Measurements from ENCODE around the gene HEMGN. TPM values are rescaled to one million over a fixed set of nuclear protein-coding genes. Genes with fewer than 3 reads are reported as not detected.
A peak's percentile ranks its signal among the peaks of the same experiment; 100 is the strongest.

Gene HEMGN
- 1 to 10 TPM; 1.9 to 3.4 TPM for total RNA-seq
- 10 to 100 TPM in 1 of 3 donors, 1 to 10 TPM in 2; 7.6 to 11.0 (median 8.3) TPM for polyA plus RNA-seq
- total RNA-seq, result 0.08 to 5.9 (median 1.4) reads per million in 6 experiments

GRCh38 chr9:97938081-97938644 is at the start of gene HEMGN:
TSS of gene HEMGN (minus strand) at chr9:97938172. CDS start at chr9:97938136, 36 bp downstream.
- DNase-seq (peak in 8 of 10 donors; percentile 15 to 76 (median 60)), ATAC-seq (peak; percentile 97 to 100)
- Mint-ChIP-seq H3K27ac (peak within 1 kb of the TSS; percentile 81 to 94 (median 90)), H3K9me3 (no peaks in the 10 kb centered on the region), H3K4me1 (peaks cover 18 to 50% (median 41%) of the 10 kb centered on the region in 4 donors), H3K36me3 (no peaks in the 10 kb centered on the region), H3K27me3 (no peaks in the 10 kb centered on the region), H3K4me3 (peak within 1 kb of the TSS; percentile 11 to 71 (median 50))
- POLR2A ChIA-PET, result interaction anchor here (0.7 to 1.9 kb wide), 6 partner anchors 9 to 254 kb away, joined by 3 to 8 read pairs (median 6); partner anchors contain the start of genes ANP32B, CORO2A and TRMO

GRCh38 chr9:97987487-97987886 is 49.5 kb upstream of the HEMGN start:
- Mint-ChIP-seq H3K27me3 (no peaks in the 10 kb centered on the region), H3K36me3 (no peaks in the 10 kb centered on the region), H3K4me1 (peaks cover 34 to 72% (median 69%) of the 10 kb centered on the region in 4 donors), H3K4me3 (peak overlapping the region in 8 of 10 donors; percentile 14 to 60 (median 34)), H3K27ac (peak overlapping the region in 8 of 10 donors; percentile 3 to 91 (median 77)), H3K9me3 (no peaks in the 10 kb centered on the region)
- POLR2A ChIA-PET, result interaction anchor here (0.6 to 9.6 kb wide), 6 partner anchors 10 to 269 kb away, joined by 3 to 200 read pairs (median 4); partner anchors contain the start of gene TRMO
- ATAC-seq (no peak), DNase-seq (no peak)

- POLR2A ChIA-PET, result interaction anchor here (0.5 to 9.6 kb wide), 20 partner anchors 12 to 1120 kb away, joined by 3 to 200 read pairs (median 4); partner anchors contain the start of genes NANS, NCBP1, TBC1D2 and TGFBR1
- ATAC-seq (peak in 1 of 2 donors; percentile 4), DNase-seq (peak in 7 of 10 donors; percentile 6 to 71 (median 32))
- peaks cover 36 to 71% (median 66%) of the 10 kb centered on the region in 4 donors for H3K4me1 Mint-ChIP-seq
- no peaks in the 10 kb centered on the region for H3K9me3 Mint-ChIP-seq
- no peaks in the 10 kb centered on the region for H3K36me3 Mint-ChIP-seq
- peak overlapping the region; percentile 69 to 89 (median 87) for H3K4me3 Mint-ChIP-seq
- H3K27me3 Mint-ChIP-seq, result no peaks in the 10 kb centered on the region
- peak overlapping the region; percentile 90 to 96 (median 94) for H3K27ac Mint-ChIP-seq
Measured at GRCh38 chr9:97985058-97985861, 47.3 kb upstream of the HEMGN start.

- H3K27ac Mint-ChIP-seq, result peak overlapping the region in 8 of 10 donors; percentile 28 to 92 (median 86)
- H3K27me3 Mint-ChIP-seq, result no peaks in the 10 kb centered on the region
- H3K4me1 Mint-ChIP-seq, result peaks cover 33 to 69% (median 65%) of the 10 kb centered on the region in 4 donors
- POLR2A ChIA-PET, result interaction anchor here (0.6 to 9.6 kb wide), 28 partner anchors 8 to 1120 kb away, joined by 3 to 200 read pairs (median 4); partner anchors contain the start of genes HEMGN, NANS, NCBP1 and TBC1D2
- ATAC-seq (peak; percentile 29 to 45), DNase-seq (peak; percentile 64 to 88 (median 78))
- peak overlapping the region; percentile 39 to 85 (median 66) for H3K4me3 Mint-ChIP-seq
- H3K9me3 Mint-ChIP-seq, result no peaks in the 10 kb centered on the region
- H3K36me3 Mint-ChIP-seq, result no peaks in the 10 kb centered on the region
Measured at GRCh38 chr9:97984188-97985057, 46.5 kb upstream of the HEMGN start.

DNA sequence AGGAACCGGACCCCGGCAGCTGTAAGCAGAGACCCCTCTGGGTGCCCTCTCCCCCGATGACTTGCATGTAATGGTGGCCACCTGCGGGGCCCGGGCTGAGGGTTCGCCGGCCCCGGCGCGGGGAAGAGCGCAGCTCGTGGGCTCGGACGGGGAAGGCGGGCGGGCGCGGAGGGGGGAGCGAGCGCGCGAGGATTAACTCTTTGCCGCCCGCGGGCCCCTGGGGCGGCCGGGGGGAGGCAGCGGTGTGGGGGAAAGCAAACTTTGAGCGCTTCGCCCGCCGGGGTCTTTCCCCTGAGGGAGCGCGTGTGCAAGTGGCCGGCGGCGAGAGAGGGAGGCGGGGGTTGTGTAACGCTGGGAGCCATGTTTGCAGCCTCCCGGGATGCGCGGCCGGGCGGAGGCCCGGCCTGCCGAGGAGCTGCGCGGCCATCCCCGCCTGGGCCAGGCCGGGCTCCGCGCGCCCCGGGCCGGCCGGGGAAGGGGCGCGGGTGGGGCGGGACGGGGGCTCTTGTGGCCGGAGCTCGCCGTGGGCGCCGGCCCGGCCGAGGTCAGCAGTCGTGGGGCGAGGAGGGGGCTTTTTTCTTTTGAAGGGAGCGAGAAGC is 45.7 kb upstream of the HEMGN start:
- POLR2A ChIA-PET, result interaction anchor here (0.6 to 9.6 kb wide), 41 partner anchors 9 to 351 kb away, joined by 3 to 200 read pairs (median 5); partner anchors contain the start of genes HEMGN, NANS, NCBP1 and TBC1D2
- no peaks in the 10 kb centered on the region for H3K36me3 Mint-ChIP-seq
- H3K27ac Mint-ChIP-seq, result peak overlapping the region in 9 of 10 donors; percentile 18 to 96 (median 90)
- H3K4me3 Mint-ChIP-seq, result peak overlapping the region; percentile 76 to 94 (median 84)
- H3K4me1 Mint-ChIP-seq, result peaks cover 29 to 65% (median 58%) of the 10 kb centered on the region in 4 donors
- H3K9me3 Mint-ChIP-seq, result no peaks in the 10 kb centered on the region
- peak; percentile 55 to 86 (median 71) for DNase-seq
- H3K27me3 Mint-ChIP-seq, result no peaks in the 10 kb centered on the region
- peak; percentile 33 to 34 for ATAC-seq

DNA sequence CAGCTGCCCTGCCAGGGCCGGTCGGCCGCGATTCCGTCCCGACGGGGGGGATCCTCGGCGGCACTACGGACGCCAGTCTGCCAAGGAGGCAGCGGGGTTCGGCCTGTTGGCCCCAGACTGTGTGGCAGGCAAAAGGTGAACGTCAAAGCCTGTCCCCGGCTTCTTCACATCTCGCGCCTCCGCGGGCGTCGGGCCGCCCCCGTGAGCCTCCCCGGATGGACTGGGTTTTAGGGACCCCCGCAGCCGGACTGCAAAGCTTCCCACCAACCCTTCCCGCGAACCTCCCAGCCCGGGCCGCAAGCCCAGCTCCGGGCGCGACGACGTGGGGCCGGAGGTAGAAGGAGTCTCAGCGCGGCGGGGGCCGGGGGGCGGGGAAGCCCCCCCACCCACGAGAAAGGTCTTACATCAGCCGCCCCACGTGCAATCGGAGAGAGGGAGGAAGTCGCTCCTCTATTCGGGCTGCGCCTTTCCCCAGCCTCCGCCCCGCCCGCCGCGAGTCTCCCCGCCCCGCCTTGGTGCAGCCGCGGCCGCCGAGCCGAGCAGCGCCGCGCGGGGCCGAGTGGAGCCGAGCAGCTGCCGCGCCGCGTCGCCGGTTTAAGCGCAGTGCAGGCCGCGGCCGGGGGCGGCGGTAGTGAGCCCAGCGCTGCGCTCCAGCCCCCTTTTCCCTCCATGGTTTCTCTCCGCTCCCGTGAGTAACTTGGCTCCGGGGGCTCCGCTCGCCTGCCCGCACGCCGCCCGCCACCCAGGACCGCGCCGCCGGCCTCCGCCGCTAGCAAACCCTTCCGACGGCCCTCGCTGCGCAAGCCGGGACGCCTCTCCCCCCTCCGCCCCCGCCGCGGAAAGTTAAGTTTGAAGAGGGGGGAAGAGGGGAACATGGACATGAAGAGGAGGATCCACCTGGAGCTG is 45.0 kb upstream of the HEMGN start, which contains the start of gene ANP32B:
TSS of gene ANP32B (plus strand) at position 659 of the 906 bp plus-strand sequence. CDS start at position 874, 215 bp downstream.
- H3K27ac Mint-ChIP-seq, result peak within 1 kb of the TSS; percentile 18 to 96 (median 91)
- H3K27me3 Mint-ChIP-seq, result no peaks in the 10 kb centered on the region
- ATAC-seq (peak; percentile 74 to 82), DNase-seq (peak; percentile 92 to 97 (median 94))
- POLR2A ChIA-PET, result interaction anchor here (0.5 to 9.6 kb wide), 43 partner anchors 9 to 1211 kb away, joined by 3 to 200 read pairs (median 5); partner anchors contain the start of genes HEMGN, NANS, NCBP1 and TBC1D2
- no peaks in the 10 kb centered on the region for H3K9me3 Mint-ChIP-seq
- H3K36me3 Mint-ChIP-seq, result no peaks in the 10 kb centered on the region
- H3K4me1 Mint-ChIP-seq, result peaks cover 26 to 61% (median 52%) of the 10 kb centered on the region in 4 donors
- H3K4me3 Mint-ChIP-seq, result peak within 1 kb of the TSS; percentile 78 to 94 (median 84)

GRCh38 chr9:97981846-97982682 is 44.1 kb upstream of the HEMGN start:
- H3K4me1 Mint-ChIP-seq, result peaks cover 21 to 52% (median 44%) of the 10 kb centered on the region in 4 donors
- H3K27me3 Mint-ChIP-seq, result no peaks in the 10 kb centered on the region

DNA sequence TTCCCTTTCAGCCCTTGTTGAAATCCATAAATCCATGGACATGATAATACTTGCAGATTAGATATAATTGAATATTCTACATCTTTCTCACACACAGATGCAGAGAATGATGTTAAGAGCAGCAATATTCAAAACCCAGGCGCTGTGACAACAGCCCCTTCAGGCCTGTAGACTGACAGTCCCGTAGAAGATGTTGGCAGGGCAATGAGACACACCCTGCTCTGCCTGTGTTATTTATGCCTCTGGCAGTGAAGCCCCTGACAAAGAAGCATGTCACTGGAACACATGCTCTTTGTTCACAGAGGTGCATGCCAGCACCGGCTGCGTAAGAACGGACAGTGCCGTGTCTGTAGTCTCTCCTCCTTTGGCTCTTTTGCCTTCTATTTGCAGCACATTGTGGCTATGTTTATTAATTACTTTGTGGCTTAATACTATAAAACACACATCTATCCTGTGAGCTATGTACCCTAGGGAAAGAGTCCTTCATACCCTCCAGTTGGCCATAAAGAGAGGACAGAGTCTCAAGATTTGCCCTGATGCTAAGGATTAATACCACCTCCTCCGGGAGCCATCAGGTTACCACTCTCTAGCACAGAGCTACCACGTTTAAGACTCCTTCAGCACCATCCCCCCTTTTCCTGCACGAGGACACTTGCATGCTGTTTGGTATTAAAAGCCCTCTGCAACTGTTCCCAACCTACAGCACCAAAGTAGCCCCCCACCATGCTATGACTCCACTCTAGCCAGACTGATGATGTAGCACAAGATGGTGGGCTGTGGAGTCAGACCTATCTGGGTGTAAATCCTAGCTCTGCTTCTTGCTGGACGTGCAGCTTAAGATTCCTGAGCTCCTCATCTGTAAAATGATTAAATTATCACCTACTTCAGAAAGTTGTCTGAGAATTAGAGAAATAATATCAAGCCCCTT is 43.2 kb upstream of the HEMGN start:
- peaks cover 17 to 44% (median 37%) of the 10 kb centered on the region in 4 donors for H3K4me1 Mint-ChIP-seq
- no peak for DNase-seq
- H3K36me3 Mint-ChIP-seq, result no peaks in the 10 kb centered on the region
- POLR2A ChIA-PET, result interaction anchor here (0.6 to 9.6 kb wide), 4 partner anchors 11 to 275 kb away, joined by 4 to 200 read pairs (median 20); partner anchors contain the start of genes TBC1D2 and TRMO
- ATAC-seq, result no peak
- peak overlapping the region; percentile 59 to 96 (median 90) for H3K27ac Mint-ChIP-seq
- no peaks in the 10 kb centered on the region for H3K9me3 Mint-ChIP-seq
- H3K4me3 Mint-ChIP-seq, result peak overlapping the region in 8 of 10 donors; percentile 33 to 89 (median 78)
- no peaks in the 10 kb centered on the region for H3K27me3 Mint-ChIP-seq

More at GRCh38 chr9:97981846-97982682, 44.1 kb upstream of the HEMGN start:
- no peaks in the 10 kb centered on the region for H3K36me3 Mint-ChIP-seq
- H3K4me3 Mint-ChIP-seq, result peak overlapping the region; percentile 69 to 90 (median 78)
- H3K9me3 Mint-ChIP-seq, result no peaks in the 10 kb centered on the region
- DNase-seq (peak in 1 of 10 donors; percentile 34), ATAC-seq (no peak)
- POLR2A ChIA-PET, result interaction anchor here (0.6 to 9.6 kb wide), 24 partner anchors 8 to 1212 kb away, joined by 3 to 200 read pairs (median 7); partner anchors contain the start of genes HEMGN, NANS, NCBP1 and TBC1D2
- H3K27ac Mint-ChIP-seq, result peak overlapping the region; percentile 18 to 96 (median 90)

DNA sequence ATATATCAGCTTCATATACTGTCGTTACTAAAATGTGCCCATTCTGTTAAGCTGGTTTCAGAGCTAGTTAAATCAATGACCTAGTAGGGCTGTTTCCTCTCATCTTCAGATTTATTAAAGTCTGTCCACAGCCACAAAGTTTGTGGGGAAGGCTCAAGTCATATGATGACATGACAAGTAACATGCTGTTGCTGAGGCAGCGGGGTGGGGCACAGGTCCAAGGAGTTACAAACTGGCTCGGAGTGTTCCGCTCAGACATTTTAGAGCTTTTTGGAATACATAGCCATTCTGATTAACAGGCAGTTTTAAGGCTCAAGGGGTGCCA is 42.5 kb upstream of the HEMGN start:
- ATAC-seq (no peak), DNase-seq (no peak)
- no peaks in the 10 kb centered on the region for H3K36me3 Mint-ChIP-seq
- H3K27me3 Mint-ChIP-seq, result no peaks in the 10 kb centered on the region
- H3K27ac Mint-ChIP-seq, result peak overlapping the region in 8 of 10 donors; percentile 34 to 96 (median 83)
- no peak overlapping the region for H3K4me3 Mint-ChIP-seq
- POLR2A ChIA-PET, result interaction anchor here (9.6 kb wide), 1 partner anchor 59 kb away, joined by 200 read pairs; the partner anchor contains the start of gene TRMO
- H3K4me1 Mint-ChIP-seq, result peaks cover 15 to 38% (median 29%) of the 10 kb centered on the region in 4 donors
- H3K9me3 Mint-ChIP-seq, result no peaks in the 10 kb centered on the region
